ENCODE measurements around the gene ASAH2.
"Not testable (repeated sequence)": the region's sequence is repeated elsewhere in the genome, so short reads cannot be mapped to it uniquely, and the experiment has no call there.

The ASAH2 gene

GRCh38 chr10:50250096-50250854 is 1.0 kb downstream of the ASAH2 start:
- TF ChIP-seq CTCF (conservative IDR thresholded peaks at IDR 0.05; ENCODE audit: low read length) = no peak
- no peak for DNase-seq (ENCODE audit: low read depth)
- no peak overlapping the region for H3K4me3 ChIP-seq (ENCODE audit: low read length)

GRCh38 chr10:50248598-50248997 is 2.7 kb downstream of the ASAH2 start:
- TF ChIP-seq CTCF (conservative IDR thresholded peaks at IDR 0.05; ENCODE audit: low read length) = no peak
- no peak for DNase-seq (ENCODE audit: low read depth)
- no peak overlapping the region for H3K4me3 ChIP-seq (ENCODE audit: low read length)

GRCh38 chr10:50248062-50248461 is 3.3 kb downstream of the ASAH2 start:
- H3K4me3 ChIP-seq (ENCODE audit: low read length) = no peak overlapping the region
- TF ChIP-seq CTCF (conservative IDR thresholded peaks at IDR 0.05; ENCODE audit: low read length) = no peak
- DNase-seq (ENCODE audit: low read depth) = no peak

GRCh38 chr10:50244201-50244600 is 7.1 kb downstream of the ASAH2 start:
- no peak for TF ChIP-seq CTCF (conservative IDR thresholded peaks at IDR 0.05; ENCODE audit: low read length)
- no peak for DNase-seq (ENCODE audit: low read depth)
- H3K4me3 ChIP-seq (ENCODE audit: low read length) = no peak overlapping the region

GRCh38 chr10:50242777-50243176 is 8.5 kb downstream of the ASAH2 start:
- TF ChIP-seq CTCF (conservative IDR thresholded peaks at IDR 0.05; ENCODE audit: low read length) = no peak
- H3K4me3 ChIP-seq (ENCODE audit: low read length) = no peak overlapping the region
- no peak for DNase-seq (ENCODE audit: low read depth)

- H3K4me3 ChIP-seq (ENCODE audit: low read length); DNase-seq (ENCODE audit: low read depth): not testable (repeated sequence)
These were observed 9.8 kb downstream of the ASAH2 start for GRCh38 chr10:50241478-50241877.

- H3K4me3 ChIP-seq (ENCODE audit: low read length) = no peak overlapping the region
- no peak for DNase-seq (ENCODE audit: low read depth)
- TF ChIP-seq CTCF (conservative IDR thresholded peaks at IDR 0.05; ENCODE audit: low read length) = no peak
These were observed 16.8 kb downstream of the ASAH2 start for GRCh38 chr10:50234486-50234885.
